ENCODE measurements around the gene LRP5. TPM values are rescaled to one million over a fixed set of nuclear protein-coding genes. Genes with fewer than 3 reads are reported as not detected.

The LRP5 gene
- total and polyA plus RNA-seq, 8 donors: 11.8 to 152 (median 44.2) TPM

DNA sequence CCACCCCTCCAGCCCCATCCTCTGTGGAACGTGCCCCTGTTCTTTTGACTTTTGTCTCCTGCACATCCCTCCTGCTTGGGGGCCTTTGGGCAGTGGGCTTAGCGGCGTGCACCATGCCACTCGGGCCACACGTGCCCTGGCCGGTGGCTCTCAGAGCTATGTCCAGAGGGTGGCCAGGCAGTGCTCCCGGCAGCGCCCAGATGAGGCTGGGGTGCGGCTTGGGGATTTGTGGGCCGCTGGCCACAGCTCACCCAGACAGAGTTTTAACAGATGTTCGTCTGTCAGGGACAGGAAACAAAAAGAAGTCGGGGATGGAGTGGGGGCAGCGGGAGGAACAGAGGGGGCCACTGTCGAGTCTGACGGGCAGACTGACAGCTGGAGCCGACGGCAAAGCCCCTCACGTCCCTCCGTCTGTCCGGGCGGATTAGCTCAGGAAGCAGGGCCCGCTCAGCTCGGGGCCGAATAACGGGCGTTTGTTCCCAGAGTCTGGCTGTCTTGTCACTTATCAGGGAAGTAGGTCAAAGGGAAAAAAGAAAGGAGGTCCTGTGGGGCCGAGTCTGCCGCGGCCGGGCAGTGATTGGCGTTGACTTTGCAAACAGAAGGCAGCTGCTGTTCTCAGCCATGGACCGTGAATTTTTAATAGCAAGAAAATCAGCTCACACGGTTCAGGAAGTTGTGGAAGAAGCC is 61.6 kb downstream of the LRP5 start:
- Histone ChIP-seq H3K27me3 (no peaks in the 10 kb centered on the region), H3K9me3 (no peaks in the 10 kb centered on the region), H3K4me3 (peak overlapping the region in 2 of 4 donors; percentile 11 to 26), H3K4me1 (peaks cover 52 to 95% (median 81%) of the 10 kb centered on the region in 4 donors), H3K27ac (peak overlapping the region; percentile 65 to 86 (median 77)), H3K36me3 (peaks cover 0 to 12% (median 0%) of the 10 kb centered on the region in 4 donors)
- intact Hi-C loops (cut with DNase I; ENCODE audit: low total_unique reads): no loop called here
- peak; percentile 61 to 82 for DNase-seq
- TF ChIP-seq POLR2AphosphoS5 (IDR thresholded peaks at IDR 0.05): no peak
- 13 to 27% (median 21%) methylated on average over 28 to 33 of the region's 33 CpGs for WGBS, 5 donors

DNA sequence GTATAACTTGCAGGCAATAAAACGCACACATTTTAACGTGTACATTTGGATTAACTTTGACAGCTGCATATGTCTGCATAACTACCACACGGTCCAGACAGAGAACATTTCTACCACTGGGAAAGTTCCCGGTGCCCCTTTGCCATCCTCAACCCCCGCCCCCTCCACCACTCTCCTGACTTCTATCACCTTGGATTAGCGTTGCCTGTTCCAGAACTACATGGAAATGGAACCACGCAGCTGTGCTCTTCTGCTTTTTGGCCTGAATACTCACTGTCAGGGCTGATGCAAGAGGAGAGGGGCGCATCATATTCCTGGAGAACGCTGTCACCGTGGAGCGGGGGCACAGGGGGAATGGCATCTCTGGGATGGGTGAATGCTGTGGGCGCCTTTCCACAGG is 62.1 kb downstream of the LRP5 start:
- no peak for TF ChIP-seq POLR2AphosphoS5 (IDR thresholded peaks at IDR 0.05)
- TF ChIP-seq, protein P1, sequence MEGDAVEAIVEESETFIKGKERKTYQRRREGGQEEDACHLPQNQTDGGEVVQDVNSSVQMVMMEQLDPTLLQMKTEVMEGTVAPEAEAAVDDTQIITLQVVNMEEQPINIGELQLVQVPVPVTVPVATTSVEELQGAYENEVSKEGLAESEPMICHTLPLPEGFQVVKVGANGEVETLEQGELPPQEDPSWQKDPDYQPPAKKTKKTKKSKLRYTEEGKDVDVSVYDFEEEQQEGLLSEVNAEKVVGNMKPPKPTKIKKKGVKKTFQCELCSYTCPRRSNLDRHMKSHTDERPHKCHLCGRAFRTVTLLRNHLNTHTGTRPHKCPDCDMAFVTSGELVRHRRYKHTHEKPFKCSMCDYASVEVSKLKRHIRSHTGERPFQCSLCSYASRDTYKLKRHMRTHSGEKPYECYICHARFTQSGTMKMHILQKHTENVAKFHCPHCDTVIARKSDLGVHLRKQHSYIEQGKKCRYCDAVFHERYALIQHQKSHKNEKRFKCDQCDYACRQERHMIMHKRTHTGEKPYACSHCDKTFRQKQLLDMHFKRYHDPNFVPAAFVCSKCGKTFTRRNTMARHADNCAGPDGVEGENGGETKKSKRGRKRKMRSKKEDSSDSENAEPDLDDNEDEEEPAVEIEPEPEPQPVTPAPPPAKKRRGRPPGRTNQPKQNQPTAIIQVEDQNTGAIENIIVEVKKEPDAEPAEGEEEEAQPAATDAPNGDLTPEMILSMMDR (IDR thresholded peaks at IDR 0.05): no peak
- no peak for TF ChIP-seq POLR2A (IDR thresholded peaks at IDR 0.05)
- TF ChIP-seq EP300 (IDR thresholded peaks at IDR 0.05): no peak
- no peak for DNase-seq
- Histone ChIP-seq H3K27ac (peak overlapping the region in 4 of 5 donors; percentile 70 to 86 (median 80)), H3K4me3 (peak overlapping the region in 1 of 4 donors; percentile 26), H3K9me3 (no peaks in the 10 kb centered on the region), H3K4me1 (peaks cover 58 to 96% (median 86%) of the 10 kb centered on the region in 4 donors), H3K27me3 (no peaks in the 10 kb centered on the region), H3K36me3 (peaks cover 0 to 12% (median 0%) of the 10 kb centered on the region in 4 donors)
- WGBS, 5 donors: 41 to 53% (median 47%) methylated on average over 12 of the region's 12 CpGs
- intact Hi-C loops (cut with DNase I; ENCODE audit: low total_unique reads): no loop called here

DNA sequence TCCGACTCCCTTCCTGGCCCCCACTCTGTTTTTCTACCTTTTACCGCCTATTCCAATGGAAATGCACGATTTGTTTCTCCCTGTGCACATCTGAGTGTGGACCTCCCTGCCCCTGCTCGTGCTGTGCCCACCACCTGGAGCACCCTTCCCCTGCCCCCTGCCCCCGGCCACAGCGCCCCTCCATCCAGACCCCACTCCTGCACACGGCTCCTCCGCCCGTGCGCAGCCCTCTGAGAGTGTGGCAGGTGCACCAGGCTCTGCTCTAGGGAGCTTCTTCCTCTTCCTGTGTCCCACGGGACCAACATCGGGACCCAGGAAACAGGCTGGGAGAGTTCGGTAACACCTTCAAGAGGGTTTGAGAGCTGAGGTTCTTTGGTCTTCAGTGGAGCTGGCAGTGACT is 62.9 kb downstream of the LRP5 start:
- Histone ChIP-seq H3K27ac (peak overlapping the region in 3 of 5 donors; percentile 77 to 86 (median 83)), H3K36me3 (peaks cover 0 to 12% (median 0%) of the 10 kb centered on the region in 4 donors), H3K4me1 (peaks cover 63 to 96% (median 87%) of the 10 kb centered on the region in 4 donors), H3K4me3 (no peak overlapping the region), H3K9me3 (no peaks in the 10 kb centered on the region), H3K27me3 (no peaks in the 10 kb centered on the region)
- intact Hi-C loops (cut with DNase I; ENCODE audit: low total_unique reads): no loop called here
- 82 to 89% (median 85%) methylated on average over 13 of the region's 13 CpGs for WGBS, 5 donors
- TF ChIP-seq, protein P1 (IDR thresholded peaks at IDR 0.05): no peak
- TF ChIP-seq POLR2A (IDR thresholded peaks at IDR 0.05): no peak
- TF ChIP-seq EP300 (IDR thresholded peaks at IDR 0.05): no peak
- no peak for TF ChIP-seq POLR2AphosphoS5 (IDR thresholded peaks at IDR 0.05)
- no peak for DNase-seq

DNA sequence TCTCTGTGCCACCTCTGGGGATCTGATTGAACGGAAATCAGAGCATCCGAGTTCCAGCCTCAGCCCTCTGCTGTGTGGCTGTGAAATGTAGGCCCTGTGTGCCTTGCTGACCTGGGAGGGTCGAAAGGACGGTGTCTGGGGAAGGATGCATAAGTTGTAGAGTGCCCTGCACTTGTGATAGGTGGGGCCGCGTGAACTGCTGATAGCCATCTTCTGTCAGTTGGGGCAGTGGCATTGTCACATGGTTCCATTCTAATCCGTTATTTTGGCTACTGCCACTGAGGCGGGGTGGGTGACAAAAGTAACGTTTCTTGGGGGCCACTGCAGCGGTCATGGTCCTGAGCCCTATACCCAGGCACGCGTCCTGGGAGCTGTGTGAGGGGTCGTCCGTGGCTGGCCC is 63.4 kb downstream of the LRP5 start:
- TF ChIP-seq EP300 (IDR thresholded peaks at IDR 0.05) (no peak), POLR2A (IDR thresholded peaks at IDR 0.05) (no peak)
- 81 to 87% (median 84%) methylated on average over 14 of the region's 14 CpGs for WGBS, 5 donors
- H3K9me3 ChIP-seq: no peaks in the 10 kb centered on the region
- no peak overlapping the region for H3K4me3 ChIP-seq
- H3K27me3 ChIP-seq: no peaks in the 10 kb centered on the region
- H3K36me3 ChIP-seq: peaks cover 0 to 12% (median 0%) of the 10 kb centered on the region in 4 donors
- peak overlapping the region in 2 of 5 donors; percentile 83 to 86 for H3K27ac ChIP-seq
- DNase-seq: no peak
- intact Hi-C loops (cut with DNase I; ENCODE audit: low total_unique reads): no loop called here
- peaks cover 63 to 96% (median 87%) of the 10 kb centered on the region in 4 donors for H3K4me1 ChIP-seq

DNA sequence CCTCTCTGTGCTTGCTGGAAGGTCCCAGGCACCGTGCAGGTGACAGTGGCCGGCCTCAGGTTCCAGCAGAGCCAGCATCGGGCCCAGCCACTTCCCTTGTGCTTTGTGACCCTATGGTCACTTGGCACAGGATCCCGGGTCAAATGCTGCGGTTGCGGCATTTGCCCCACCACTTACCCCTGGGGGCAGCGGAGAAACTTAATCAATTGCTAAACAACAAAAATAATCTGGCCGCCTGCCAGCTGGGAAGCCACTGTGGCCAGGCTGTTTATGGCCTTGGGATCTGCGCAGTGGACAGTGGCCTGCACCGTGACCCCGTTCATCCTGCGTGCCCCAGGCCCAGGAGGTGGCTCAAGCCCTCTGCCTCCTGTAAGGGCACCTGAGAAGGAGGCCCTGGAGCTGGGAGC is 65.0 kb downstream of the LRP5 start:
- DNase-seq: no peak
- peaks cover 0 to 4% (median 0%) of the 10 kb centered on the region in 4 donors for H3K36me3 ChIP-seq
- peak overlapping the region in 3 of 5 donors; percentile 23 to 73 (median 42) for H3K27ac ChIP-seq
- no peaks in the 10 kb centered on the region for H3K9me3 ChIP-seq
- intact Hi-C loops (cut with DNase I; ENCODE audit: low total_unique reads): no loop called here
- TF ChIP-seq, protein P1 (IDR thresholded peaks at IDR 0.05): no peak
- TF ChIP-seq POLR2A (IDR thresholded peaks at IDR 0.05) (no peak), EP300 (IDR thresholded peaks at IDR 0.05) (no peak), POLR2AphosphoS5 (IDR thresholded peaks at IDR 0.05) (no peak)
- no peaks in the 10 kb centered on the region for H3K27me3 ChIP-seq
- WGBS, 5 donors: 35 to 50% (median 45%) methylated on average over 12 of the region's 12 CpGs
- no peak overlapping the region for H3K4me3 ChIP-seq
- peaks cover 79 to 98% (median 90%) of the 10 kb centered on the region in 4 donors for H3K4me1 ChIP-seq
